Smooth muscle cell (in vitro differentiated cells): ENCODE results near the gene CNTNAP2. TPM values are rescaled to one million over a fixed set of nuclear protein-coding genes. Genes with fewer than 3 reads are reported as not detected.

ENCODE experiments used
- DNase-seq: peaks from one replicate; lab custom pipeline; 2025; ENCODE audit not compliant: unreplicated experiment; lab: John Stamatoyannopoulos, UW
- H2AFZ ChIP-seq: fragments of 200-600 bp; sonication (generic); 2 replicates; pipeline ENCODE4 v1.6.0; 2016; ENCODE audit warnings: antibody characterized with exemption, low read depth, mild to moderate bottlenecking
- H3F3A ChIP-seq: fragments of 200-600 bp; sonication (generic); 2 replicates; pipeline ENCODE4 v1.6.0; 2017; ENCODE audit warnings: antibody characterized with exemption, low read depth
- H3K27ac ChIP-seq: fragments of 200-600 bp; sonication (generic); 2 replicates; pipeline ENCODE4 v1.5.1; 2016; ENCODE audit warnings: low read depth, mild to moderate bottlenecking
- H3K27me3 ChIP-seq: fragments of 200-600 bp; sonication (generic); 2 replicates; pipeline ENCODE4 v1.6.1; 2016; ENCODE audit warnings: low read depth, mild to moderate bottlenecking
- H3K36me3 ChIP-seq: fragments of 200-600 bp; sonication (generic); 2 replicates; pipeline ENCODE4 v1.5.1; 2016; ENCODE audit warnings: low read depth
- H3K4me1 ChIP-seq: fragments of 200-600 bp; sonication (generic); 2 replicates; pipeline ENCODE4 v1.5.1; 2016; ENCODE audit warnings: low read depth
- H3K4me2 ChIP-seq: fragments of 200-600 bp; sonication (generic); 2 replicates; pipeline ENCODE4 v1.6.0; 2016; ENCODE audit warnings: mild to moderate bottlenecking
- H3K4me3 ChIP-seq: fragments of 200-600 bp; sonication (generic); 2 replicates; pipeline ENCODE4 v1.5.1; 2016; ENCODE audit warnings: mild to moderate bottlenecking
- H3K79me2 ChIP-seq: fragments of 200-600 bp; sonication (generic); 2 replicates; pipeline ENCODE4 v1.6.0; 2016; ENCODE audit warnings: low read depth, mild to moderate bottlenecking
- H3K9ac ChIP-seq: fragments of 200-600 bp; sonication (generic); 2 replicates; pipeline ENCODE4 v1.6.0; 2016; ENCODE audit warnings: low read depth
- H3K9me3 ChIP-seq: fragments of 200-600 bp; sonication (generic); replicated peaks from 2 replicates; pipeline ENCODE4 v1.5.1; 2016; ENCODE audit warnings: low read depth
- H4K20me1 ChIP-seq: fragments of 200-600 bp; sonication (generic); 2 replicates; pipeline ENCODE4 v1.6.0; 2016; ENCODE audit warnings: low read depth
- WGBS: methylation state at CpG from one replicate; pipeline ENCODE4 v1.1.7; 2016; ENCODE audit warnings: low lambda C conversion rate; 5-methylcytosine and 5-hydroxymethylcytosine counted together
- polyA plus RNA-seq: library from polyadenylated mRNA; unstranded; fragments of >200 nt; fragmentation: Nextera tagmentation; extraction: Ambion mirVana; gene quantifications from 2 replicates; pipeline ENCODE4 v1.2.1, GENCODE V29; 2016
- total RNA-seq: library from RNA; depleted of rRNA; stranded (reverse); fragments of >200 nt; gene quantifications from 2 replicates; pipeline ENCODE4 v1.2.3, GENCODE V29; 2014
- TF ChIP-seq, protein P1 (sequence below): fragments of 200-600 bp; sonication (generic); IDR thresholded peaks from 2 replicates; pipeline ENCODE4 v1.5.1; 2017; ENCODE audit warnings: borderline replicate concordance, mild to moderate bottlenecking, antibody characterized with exemption; ENCODE audit not compliant: insufficient read depth, poor library complexity, severe bottlenecking

The CNTNAP2 gene
- total and polyA plus RNA-seq, 2 experiments from 2014 or later, result 1.7 to 9.0 TPM

DNA sequence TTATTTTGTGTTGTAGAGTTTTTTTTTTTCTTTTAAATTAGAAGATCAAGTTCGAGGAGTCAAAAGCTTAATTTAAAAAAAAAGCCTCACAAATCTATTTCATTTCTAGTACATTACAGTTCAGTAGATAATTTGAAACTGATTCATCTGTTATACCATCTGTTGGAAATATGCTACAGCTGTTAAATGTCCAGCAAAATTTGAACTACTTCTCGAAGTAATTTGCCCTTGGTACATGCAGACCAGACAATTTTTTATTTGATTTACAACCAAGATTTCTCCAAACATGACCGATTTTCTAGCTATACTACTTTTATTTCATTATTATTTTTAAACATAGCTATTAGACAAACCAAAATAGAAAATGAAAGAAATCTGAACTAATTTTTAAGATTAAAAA, 647.9 kb downstream of the CNTNAP2 start:
- H3K9me3 ChIP-seq, result no peaks in the 10 kb centered on the region
- H3K4me1 ChIP-seq, result no peaks in the 10 kb centered on the region
- no peak overlapping the region for H3K9ac ChIP-seq
- TF ChIP-seq, protein P1, sequence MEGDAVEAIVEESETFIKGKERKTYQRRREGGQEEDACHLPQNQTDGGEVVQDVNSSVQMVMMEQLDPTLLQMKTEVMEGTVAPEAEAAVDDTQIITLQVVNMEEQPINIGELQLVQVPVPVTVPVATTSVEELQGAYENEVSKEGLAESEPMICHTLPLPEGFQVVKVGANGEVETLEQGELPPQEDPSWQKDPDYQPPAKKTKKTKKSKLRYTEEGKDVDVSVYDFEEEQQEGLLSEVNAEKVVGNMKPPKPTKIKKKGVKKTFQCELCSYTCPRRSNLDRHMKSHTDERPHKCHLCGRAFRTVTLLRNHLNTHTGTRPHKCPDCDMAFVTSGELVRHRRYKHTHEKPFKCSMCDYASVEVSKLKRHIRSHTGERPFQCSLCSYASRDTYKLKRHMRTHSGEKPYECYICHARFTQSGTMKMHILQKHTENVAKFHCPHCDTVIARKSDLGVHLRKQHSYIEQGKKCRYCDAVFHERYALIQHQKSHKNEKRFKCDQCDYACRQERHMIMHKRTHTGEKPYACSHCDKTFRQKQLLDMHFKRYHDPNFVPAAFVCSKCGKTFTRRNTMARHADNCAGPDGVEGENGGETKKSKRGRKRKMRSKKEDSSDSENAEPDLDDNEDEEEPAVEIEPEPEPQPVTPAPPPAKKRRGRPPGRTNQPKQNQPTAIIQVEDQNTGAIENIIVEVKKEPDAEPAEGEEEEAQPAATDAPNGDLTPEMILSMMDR, result no peak
- no peaks in the 10 kb centered on the region for H3K79me2 ChIP-seq
- no peaks in the 10 kb centered on the region for H3F3A ChIP-seq
- H4K20me1 ChIP-seq, result no peaks in the 10 kb centered on the region
- no peaks in the 10 kb centered on the region for H3K36me3 ChIP-seq
- no peak overlapping the region for H3K27ac ChIP-seq
- H3K27me3 ChIP-seq, result no peaks in the 10 kb centered on the region
- no peak overlapping the region for H3K4me3 ChIP-seq
- no peak overlapping the region for H2AFZ ChIP-seq
- DNase-seq, result no peak
- no peak overlapping the region for H3K4me2 ChIP-seq
- WGBS, result 83% methylated on average over 3 of the region's 3 CpGs

DNA sequence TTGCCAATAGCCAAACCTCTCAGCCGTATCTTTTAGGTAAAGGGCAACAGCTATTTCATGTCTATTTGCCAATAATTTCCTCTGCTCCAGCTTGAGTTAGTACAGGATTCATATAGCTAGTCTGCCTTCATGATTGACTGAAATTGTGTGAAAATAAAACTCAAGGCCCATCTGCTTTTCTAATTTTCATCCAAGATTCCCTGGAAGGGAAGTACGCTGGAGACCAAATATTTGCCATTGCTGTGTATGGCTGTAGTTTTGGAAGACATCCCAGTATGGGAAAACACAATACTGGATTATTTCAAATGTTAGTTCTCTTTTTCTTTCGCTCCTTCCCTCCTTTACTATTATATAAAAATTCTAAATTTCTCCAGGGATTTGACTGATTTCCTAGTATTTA, 652.4 kb downstream of the CNTNAP2 start:
- TF ChIP-seq, protein P1, result no peak

DNA sequence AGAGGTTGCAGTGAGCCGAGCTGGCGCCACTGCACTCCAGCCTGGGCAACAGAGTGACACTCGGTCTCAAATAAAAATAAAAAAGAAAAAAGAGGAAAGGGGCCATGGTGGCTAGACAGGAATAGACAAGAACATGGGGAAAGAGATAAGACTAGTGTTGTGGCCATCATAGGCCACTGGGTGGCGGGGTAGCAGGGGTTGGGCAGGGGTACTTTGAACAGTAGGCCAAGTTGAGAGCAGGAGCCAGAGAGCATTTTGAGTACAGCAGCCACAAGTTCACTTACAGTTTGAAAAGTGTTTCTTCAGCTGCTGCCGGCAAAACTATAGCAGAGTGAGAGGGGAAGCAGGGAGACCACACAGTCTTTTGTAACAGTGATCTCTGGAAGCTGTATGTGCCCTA, 656.0 kb downstream of the CNTNAP2 start:
- Histone ChIP-seq H3K9ac (no peak overlapping the region), H2AFZ (no peak overlapping the region), H3K4me1 (no peaks in the 10 kb centered on the region), H4K20me1 (no peaks in the 10 kb centered on the region), H3K36me3 (no peaks in the 10 kb centered on the region), H3K27ac (no peak overlapping the region), H3K79me2 (no peaks in the 10 kb centered on the region), H3K27me3 (no peaks in the 10 kb centered on the region), H3K4me3 (no peak overlapping the region), H3K4me2 (no peak overlapping the region), H3K9me3 (no peaks in the 10 kb centered on the region), H3F3A (no peaks in the 10 kb centered on the region)
- TF ChIP-seq, protein P1, result peak; percentile 34
- DNase-seq, result no peak
- 53% methylated on average over 5 of the region's 5 CpGs for WGBS

More for the DNA sequence above, 652.4 kb downstream of the CNTNAP2 start:
- Histone ChIP-seq H4K20me1 (no peaks in the 10 kb centered on the region), H3K4me2 (no peak overlapping the region), H3K36me3 (no peaks in the 10 kb centered on the region), H2AFZ (no peak overlapping the region), H3F3A (no peaks in the 10 kb centered on the region), H3K4me1 (no peaks in the 10 kb centered on the region), H3K79me2 (no peaks in the 10 kb centered on the region), H3K4me3 (no peak overlapping the region), H3K9me3 (no peaks in the 10 kb centered on the region), H3K9ac (no peak overlapping the region), H3K27me3 (no peaks in the 10 kb centered on the region), H3K27ac (no peak overlapping the region)
- 90% methylated on average over 3 of the region's 3 CpGs for WGBS
- no peak for DNase-seq

DNA sequence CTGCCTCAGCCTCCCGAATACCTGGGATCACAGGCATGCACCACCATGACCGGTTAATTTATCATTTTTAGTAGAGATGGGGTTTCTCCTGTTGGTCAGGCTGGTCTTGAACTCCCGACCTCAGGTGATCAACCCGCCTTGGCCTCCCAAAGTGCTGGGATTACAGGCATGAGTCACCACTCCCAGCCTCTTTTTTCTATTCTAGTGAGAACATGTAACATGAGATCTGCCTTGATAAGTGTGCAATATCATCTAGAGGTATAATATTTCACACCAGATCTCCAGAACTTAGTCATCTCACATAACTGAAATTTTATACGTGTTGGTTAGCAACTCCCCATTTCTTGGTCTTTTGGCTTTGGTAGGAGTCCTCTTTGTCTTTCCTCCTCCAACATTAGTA, 656.9 kb downstream of the CNTNAP2 start:
- H3K27me3 ChIP-seq, result no peaks in the 10 kb centered on the region
- no peaks in the 10 kb centered on the region for H3F3A ChIP-seq
- H3K4me3 ChIP-seq, result no peak overlapping the region
- no peak for DNase-seq
- no peaks in the 10 kb centered on the region for H4K20me1 ChIP-seq
- TF ChIP-seq, protein P1, result no peak
- H2AFZ ChIP-seq, result no peak overlapping the region
- no peaks in the 10 kb centered on the region for H3K9me3 ChIP-seq
- WGBS, result 94% methylated on average over 5 of the region's 5 CpGs
- no peaks in the 10 kb centered on the region for H3K36me3 ChIP-seq
- no peaks in the 10 kb centered on the region for H3K79me2 ChIP-seq
- no peak overlapping the region for H3K27ac ChIP-seq
- H3K4me1 ChIP-seq, result no peaks in the 10 kb centered on the region
- no peak overlapping the region for H3K4me2 ChIP-seq
- no peak overlapping the region for H3K9ac ChIP-seq
